GM19467 (cell line): ENCODE results near the gene POR.
"Not testable (repeated sequence)": the region's sequence is repeated elsewhere in the genome, so short reads cannot be mapped to it uniquely, and the experiment has no call there.

Experiments
- ATAC-seq: cut with Tn5 transposase; IDR thresholded peaks from one replicate; pipeline ENCODE4 v1.9.1; 2021; ENCODE audit warnings: mild to moderate bottlenecking, moderate library complexity; ENCODE audit not compliant: unreplicated experiment

POR gene

GRCh38 chr7:75914655-75915415 lies at the start of gene POR:
TSS of gene POR (plus strand) at chr7:75915155. CDS start at chr7:75954002, 38,847 bp downstream.
- ATAC-seq: peak; percentile 75

GRCh38 chr7:75866114-75866488 lies 48.9 kb upstream of the POR start:
- ATAC-seq: no peak

- no peak for ATAC-seq
Observed at GRCh38 chr7:75866489-75867389, 48.2 kb upstream of the POR start.

- ATAC-seq: no peak
Observed at GRCh38 chr7:75867390-75867717, 47.6 kb upstream of the POR start.

DNA sequence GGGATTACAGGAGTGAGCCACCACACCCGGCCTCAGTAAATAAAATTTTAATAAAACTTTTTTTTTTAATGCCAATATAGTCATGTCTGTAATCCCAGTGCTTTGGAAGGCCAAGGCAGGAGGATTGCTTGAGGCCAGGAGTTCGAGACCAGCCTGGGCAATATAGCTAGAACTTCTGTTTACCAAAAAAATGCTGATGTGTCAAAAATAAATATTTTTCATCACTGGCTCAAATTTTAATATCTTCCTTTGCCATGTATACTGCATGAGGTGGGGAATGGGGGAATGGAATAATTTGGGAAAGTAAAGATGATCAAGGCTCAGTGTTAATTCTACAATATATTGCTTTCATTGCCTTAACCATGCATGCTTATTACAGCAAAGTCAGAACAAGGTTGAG lies 46.8 kb upstream of the POR start:
- ATAC-seq: no peak

DNA sequence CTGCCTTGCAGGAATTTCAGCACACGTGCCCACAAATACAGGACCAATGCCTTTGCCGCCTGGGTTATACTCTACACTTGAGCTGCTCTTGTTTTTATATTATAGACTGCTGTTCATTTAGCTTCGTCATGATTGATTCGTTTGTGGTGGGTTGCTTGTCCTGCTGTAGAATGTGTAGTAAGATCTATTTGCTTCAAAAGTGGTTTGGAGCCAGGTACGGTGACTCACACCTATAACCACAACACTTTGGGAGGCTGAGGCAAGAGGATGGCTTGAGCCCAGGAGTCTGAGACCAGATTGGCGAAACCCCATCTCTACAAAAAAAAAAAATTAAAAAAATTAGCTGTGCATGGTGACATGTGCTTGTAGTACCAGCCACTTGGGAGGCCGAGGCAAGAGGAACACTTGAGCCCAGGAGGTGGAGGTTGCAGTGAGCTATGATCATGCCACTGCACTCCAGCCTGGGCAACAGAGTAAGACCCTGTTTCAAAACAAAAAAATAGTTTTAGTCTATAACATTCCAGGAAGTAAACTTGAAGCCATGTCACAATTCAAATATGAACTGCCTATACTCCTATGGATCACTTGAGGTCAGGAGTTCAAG lies 45.1 kb upstream of the POR start:
- ATAC-seq: no peak

GRCh38 chr7:75870557-75871161 lies 44.3 kb upstream of the POR start:
- no peak for ATAC-seq

DNA sequence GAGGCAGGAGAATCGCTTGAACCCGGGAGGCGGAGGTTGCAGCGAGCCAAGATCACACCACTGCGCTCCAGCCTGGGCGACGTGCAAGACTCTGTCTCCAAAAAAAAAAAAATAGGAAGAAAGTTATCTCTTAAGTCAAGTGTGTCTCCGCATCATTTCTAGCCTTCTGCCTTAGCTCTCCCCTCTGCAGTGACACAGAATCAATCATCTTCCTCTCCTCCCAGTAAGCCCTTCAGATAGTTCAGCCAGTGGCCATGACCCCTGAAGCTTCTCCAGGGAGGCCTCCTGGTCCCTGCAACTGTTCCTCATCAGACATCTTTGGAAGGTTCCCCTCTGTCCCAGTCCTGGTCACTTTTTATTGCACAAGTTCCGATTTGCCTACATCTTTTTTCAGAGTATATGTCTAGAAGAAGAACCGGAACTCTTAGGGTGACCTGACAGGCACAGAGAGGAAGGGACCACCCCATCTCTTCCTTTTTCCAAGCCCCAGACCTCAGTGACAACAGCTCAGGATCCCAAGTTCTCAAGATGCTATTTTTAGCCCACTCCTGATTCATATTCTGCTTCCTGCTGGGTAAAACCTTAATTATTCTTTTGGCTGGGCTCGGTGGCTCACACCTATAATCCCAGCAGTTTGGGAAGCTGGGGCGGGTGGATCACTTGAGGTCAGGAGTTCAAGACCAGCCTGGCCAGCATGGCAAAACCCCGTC lies 42.7 kb upstream of the POR start:
- no peak for ATAC-seq

DNA sequence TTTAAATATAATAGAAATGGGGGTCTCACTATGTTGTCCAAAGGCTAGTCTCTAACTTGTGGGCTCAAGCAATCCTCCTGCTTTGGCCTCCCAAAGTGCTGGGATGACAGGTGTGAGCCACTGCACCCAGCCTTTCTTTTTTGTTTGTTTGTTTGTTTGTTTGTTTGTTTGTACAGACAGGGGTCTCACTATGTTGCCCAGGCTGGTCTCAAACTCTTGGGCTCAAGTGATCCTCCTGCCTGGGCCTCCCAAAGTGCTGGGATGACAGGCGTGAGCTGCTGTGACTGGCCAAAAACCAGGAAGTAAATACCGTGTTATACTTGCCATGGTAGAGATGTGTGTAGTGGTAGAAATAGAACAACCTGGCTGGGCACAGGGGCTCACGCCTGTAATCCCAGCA lies 40.8 kb upstream of the POR start:
- ATAC-seq: not testable (repeated sequence)

GRCh38 chr7:75875113-75876080 lies 39.6 kb upstream of the POR start:
- ATAC-seq: no peak

GRCh38 chr7:75876126-75876881 lies 38.7 kb upstream of the POR start:
- ATAC-seq: no peak

DNA sequence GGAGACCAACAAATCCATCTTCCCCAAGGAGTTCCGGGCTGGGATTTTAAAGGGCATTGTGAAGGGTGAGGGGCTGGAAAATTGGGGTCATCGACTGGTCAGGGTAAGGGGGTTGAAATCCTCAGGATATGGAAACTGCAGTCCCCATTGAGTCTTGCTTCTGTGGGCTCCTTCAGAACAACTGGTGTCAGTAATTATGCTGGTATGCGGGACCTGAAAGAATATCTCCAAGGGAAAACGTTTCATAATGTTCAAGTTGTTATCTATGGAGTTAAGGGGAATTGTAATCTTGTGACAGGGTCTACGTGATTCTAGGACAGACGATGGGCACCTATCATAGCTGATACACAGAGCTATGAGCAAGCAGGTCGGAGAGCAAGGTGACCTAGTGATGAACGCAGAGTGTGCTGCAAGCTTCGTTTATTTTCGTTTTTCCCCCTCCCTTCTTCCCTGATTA lies 36.6 kb upstream of the POR start:
- peak; percentile 27 for ATAC-seq

- peak; percentile 83 for ATAC-seq
Observed at GRCh38 chr7:75878769-75879611, 36.0 kb upstream of the POR start, which contains the start of gene RHBDD2. TSS of gene RHBDD2 (plus strand) at chr7:75879034. CDS start at chr7:75879083, 49 bp downstream.

- ATAC-seq: no peak
Observed at GRCh38 chr7:75879771-75880184, 35.2 kb upstream of the POR start.

DNA sequence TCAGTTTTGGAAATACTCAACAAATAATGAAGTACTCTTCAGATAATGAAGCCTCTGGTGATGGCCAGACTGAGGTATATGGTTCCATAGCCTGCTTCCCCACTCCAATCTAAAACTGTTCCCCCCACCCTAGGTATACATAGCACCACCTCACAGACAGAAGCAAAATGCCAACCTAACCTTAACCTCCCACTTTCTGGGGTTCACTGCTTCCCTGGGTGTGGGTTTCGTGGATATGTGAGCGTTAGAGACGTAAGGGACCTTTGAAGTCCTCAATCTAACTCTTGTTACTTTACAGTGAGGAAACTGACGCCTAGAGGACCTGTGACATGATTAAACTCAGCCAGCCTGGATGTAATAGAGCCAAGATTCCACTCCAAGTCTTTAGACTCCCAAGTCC lies 34.7 kb upstream of the POR start:
- no peak for ATAC-seq

GRCh38 chr7:75881436-75882095 lies 33.4 kb upstream of the POR start:
- ATAC-seq: no peak

GRCh38 chr7:75883265-75883824 lies 31.6 kb upstream of the POR start:
- not testable (repeated sequence) for ATAC-seq
